Cardiac fibroblast (primary cell): ENCODE data around the gene MAX.

Experiments used
- DNase-seq, 2 donors: peaks; one replicate each; pipeline versions ENCODE4 v3.0.0 to v3.0.0-alpha.2; 2010; ENCODE audit warnings: low read depth in 2 of 2
- H3K4me3 ChIP-seq, 2 donors: replicated peaks in 1 of 2; 1 replicate in 1 of 2; 2 replicates in 1 of 2; pipeline ENCODE4 v1.5.1; 2011; ENCODE audit warnings: low read depth in 2 of 2, low read length in 2 of 2, mild to moderate bottlenecking in 2 of 2, moderate library complexity in 1 of 2
- TF ChIP-seq, protein P1 (sequence below): IDR thresholded peaks from one replicate; pipeline ENCODE4 v1.5.1; 2011; ENCODE audit warnings: low read depth, mild to moderate bottlenecking, low read length, inconsistent platforms

Gene MAX

GRCh38 chr14:65142429-65142828, 40.1 kb upstream of the MAX start:
- DNase-seq: no peak
- TF ChIP-seq, protein P1, sequence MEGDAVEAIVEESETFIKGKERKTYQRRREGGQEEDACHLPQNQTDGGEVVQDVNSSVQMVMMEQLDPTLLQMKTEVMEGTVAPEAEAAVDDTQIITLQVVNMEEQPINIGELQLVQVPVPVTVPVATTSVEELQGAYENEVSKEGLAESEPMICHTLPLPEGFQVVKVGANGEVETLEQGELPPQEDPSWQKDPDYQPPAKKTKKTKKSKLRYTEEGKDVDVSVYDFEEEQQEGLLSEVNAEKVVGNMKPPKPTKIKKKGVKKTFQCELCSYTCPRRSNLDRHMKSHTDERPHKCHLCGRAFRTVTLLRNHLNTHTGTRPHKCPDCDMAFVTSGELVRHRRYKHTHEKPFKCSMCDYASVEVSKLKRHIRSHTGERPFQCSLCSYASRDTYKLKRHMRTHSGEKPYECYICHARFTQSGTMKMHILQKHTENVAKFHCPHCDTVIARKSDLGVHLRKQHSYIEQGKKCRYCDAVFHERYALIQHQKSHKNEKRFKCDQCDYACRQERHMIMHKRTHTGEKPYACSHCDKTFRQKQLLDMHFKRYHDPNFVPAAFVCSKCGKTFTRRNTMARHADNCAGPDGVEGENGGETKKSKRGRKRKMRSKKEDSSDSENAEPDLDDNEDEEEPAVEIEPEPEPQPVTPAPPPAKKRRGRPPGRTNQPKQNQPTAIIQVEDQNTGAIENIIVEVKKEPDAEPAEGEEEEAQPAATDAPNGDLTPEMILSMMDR: no peak
- no peak overlapping the region for H3K4me3 ChIP-seq

DNA sequence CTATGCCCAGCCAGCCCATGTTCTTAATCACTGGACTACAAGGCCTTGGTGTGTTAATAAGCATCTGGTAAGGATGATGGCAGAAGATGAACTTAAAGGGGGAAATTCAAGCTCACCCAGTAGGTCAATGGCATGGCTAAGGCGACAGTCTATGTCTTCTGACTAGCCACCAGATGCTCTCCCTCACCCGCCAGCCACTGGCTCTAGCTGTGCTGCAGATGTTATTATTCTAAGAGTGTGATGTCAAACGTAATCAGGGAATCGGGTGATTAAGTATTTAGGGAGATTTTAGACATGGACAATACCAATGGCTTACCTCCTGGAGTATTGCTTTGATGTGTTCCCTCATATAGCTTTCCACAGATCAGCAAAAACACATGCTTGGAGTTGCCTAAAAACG, 39.2 kb upstream of the MAX start:
- no peak overlapping the region for H3K4me3 ChIP-seq
- TF ChIP-seq, protein P1: no peak

DNA sequence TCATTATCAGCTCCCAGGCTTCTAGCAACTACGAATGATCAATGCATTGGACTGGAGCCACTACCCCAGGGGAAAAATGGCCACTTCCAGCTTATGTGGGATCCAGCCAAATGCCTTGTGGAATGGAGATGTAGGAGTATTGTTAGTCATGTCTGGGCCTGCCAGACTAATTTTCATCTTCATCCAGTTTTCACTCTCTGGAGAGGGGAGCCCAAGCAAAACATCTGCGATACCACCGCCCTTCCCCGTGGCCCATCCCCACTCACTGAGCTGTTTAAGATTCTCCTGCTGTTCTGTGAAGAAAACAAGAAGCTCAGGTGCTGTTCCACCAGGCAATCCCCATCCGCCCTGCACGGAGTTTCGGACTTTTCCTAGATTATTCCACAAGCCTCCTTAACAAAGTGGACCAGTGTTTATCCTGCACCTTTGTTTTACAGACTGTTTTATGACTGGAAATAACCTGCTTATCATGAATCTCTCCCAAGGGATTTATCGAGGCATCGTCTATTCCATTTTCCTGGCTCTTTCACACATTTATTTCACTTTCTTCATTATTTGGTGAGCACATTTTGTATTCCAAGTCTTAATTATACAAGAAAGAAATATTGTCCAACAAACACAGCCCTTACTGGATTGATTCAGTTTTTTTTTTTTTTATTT, 35.5 kb upstream of the MAX start:
- H3K4me3 ChIP-seq: no peak overlapping the region

More for the DNA sequence above, 39.2 kb upstream of the MAX start:
- DNase-seq: no peak

GRCh38 chr14:65134651-65135579, 32.6 kb upstream of the MAX start:
- H3K4me3 ChIP-seq: no peak overlapping the region
- TF ChIP-seq, protein P1: no peak
- DNase-seq: no peak

More for the DNA sequence above, 35.5 kb upstream of the MAX start:
- TF ChIP-seq, protein P1: no peak
- DNase-seq: peak; percentile 11 to 29

- no peak for DNase-seq
- no peak overlapping the region for H3K4me3 ChIP-seq
- TF ChIP-seq, protein P1: no peak
These were observed 30.5 kb upstream of the MAX start for GRCh38 chr14:65132855-65133254.

DNA sequence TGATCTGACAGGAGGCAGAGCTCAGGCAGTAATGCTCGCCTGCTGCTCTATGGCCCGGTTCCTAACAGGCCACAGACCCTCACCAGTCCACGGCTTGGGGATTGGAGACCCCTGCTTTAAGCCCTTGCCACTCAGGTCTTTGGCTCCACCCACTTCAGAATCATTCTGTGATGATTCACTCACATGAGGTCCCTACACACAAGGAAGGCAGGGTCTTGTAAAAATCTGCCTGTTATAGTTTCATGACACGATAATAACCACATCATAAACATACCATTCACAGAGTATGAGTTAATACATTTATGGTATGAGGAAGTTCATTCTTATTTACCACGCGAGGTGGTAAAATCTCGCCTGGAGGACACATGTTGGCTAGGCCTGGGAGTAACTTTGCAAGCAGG, 29.0 kb upstream of the MAX start:
- peak in 1 of 2 donors; percentile 18 for DNase-seq
- TF ChIP-seq, protein P1: no peak

More for the DNA sequence above, 29.0 kb upstream of the MAX start:
- H3K4me3 ChIP-seq: no peak overlapping the region
